HG03558 (cell line): ENCODE data around the gene CCM2.
"Not testable (repeated sequence)": the region's sequence is repeated elsewhere in the genome, so short reads cannot be mapped to it uniquely, and the experiment has no call there.

Experiments used
- ATAC-seq: cut with Tn5 transposase; IDR thresholded peaks from one replicate; pipeline ENCODE4 v1.9.1; 2021; ENCODE audit warnings: moderate number of reproducible peaks; ENCODE audit not compliant: unreplicated experiment; ENCODE audit errors: extremely low read depth

The CCM2 gene

GRCh38 chr7:45111298-45112223 lies 111.6 kb downstream of the CCM2 start, which contains the start of gene TBRG4:
TSS of gene TBRG4 (minus strand) at chr7:45111697. CDS start at chr7:45109237, 2,460 bp downstream.
- peak; percentile 88 for ATAC-seq

GRCh38 chr7:45112648-45113047 lies 112.6 kb downstream of the CCM2 start:
- no peak for ATAC-seq

DNA sequence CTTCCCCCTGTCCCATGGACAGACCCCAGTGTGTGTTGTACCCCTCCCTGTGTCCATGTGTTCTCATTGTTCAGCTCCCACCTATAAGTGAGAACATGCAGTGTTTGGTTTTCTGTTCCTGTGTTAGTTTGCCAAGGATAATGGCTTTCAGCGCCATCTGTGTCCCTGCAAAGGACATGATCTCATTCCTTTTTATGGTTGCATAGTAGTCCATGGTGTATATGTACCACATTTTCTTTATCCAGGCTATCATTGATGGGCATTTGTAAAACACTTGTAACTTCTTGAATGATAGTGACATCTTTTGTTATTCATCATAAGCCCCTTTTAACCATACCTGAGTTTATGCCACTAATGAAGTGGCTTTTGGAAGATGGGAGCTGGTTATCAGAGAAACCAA lies 114.3 kb downstream of the CCM2 start:
- not testable (repeated sequence) for ATAC-seq

- no peak for ATAC-seq
These were observed 114.9 kb downstream of the CCM2 start for GRCh38 chr7:45114926-45115325.

GRCh38 chr7:45116048-45116447 lies 116.0 kb downstream of the CCM2 start:
- no peak for ATAC-seq

- ATAC-seq: no peak
These were observed 117.6 kb downstream of the CCM2 start for GRCh38 chr7:45117582-45117981.

- ATAC-seq: no peak
These were observed 118.3 kb downstream of the CCM2 start for GRCh38 chr7:45118292-45118691.

- ATAC-seq: no peak
These were observed 118.9 kb downstream of the CCM2 start for GRCh38 chr7:45118889-45119331.

- no peak for ATAC-seq
These were observed 119.5 kb downstream of the CCM2 start for GRCh38 chr7:45119550-45119949.

- no peak for ATAC-seq
These were observed 123.2 kb downstream of the CCM2 start for GRCh38 chr7:45122975-45123860.

- no peak for ATAC-seq
These were observed 124.1 kb downstream of the CCM2 start for GRCh38 chr7:45123913-45124710.

DNA sequence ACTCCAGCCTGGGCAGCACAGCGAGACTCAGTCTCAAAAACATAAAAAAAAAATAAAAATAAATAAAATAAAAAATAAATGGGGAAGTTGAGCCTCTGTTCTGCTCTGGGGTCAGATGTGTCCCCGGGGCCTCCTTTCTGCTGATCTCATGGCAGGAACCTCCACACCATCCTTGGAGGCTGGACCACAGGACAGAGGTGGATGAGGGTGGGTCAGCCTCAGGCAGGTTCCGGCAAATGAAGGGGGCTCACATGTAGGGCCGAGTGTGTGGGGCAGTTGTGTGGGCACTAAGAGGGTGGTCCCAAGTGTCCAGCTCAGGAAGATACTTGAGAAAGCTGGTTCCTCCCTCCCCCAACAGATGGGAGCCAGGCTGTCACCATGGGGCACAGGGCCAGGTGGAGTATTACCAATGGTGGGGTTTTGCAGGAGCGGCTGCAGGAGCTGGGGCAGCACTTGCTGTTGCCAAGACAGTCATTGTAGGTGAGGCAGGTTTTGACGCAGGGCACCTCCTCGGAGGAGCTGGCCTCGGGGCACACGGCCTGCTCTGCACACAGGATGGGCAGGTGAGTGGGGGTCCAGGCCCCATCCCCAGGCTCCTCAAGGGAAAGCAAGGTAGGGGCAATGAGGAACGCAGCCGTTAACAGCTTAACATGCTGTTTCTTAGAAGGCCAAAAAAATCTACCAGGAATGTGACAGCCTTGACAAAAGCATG lies 125.3 kb downstream of the CCM2 start:
- ATAC-seq: no peak
